ENCODE data around the gene NDEL1. TPM values are rescaled to one million over a fixed set of nuclear protein-coding genes. Genes with fewer than 3 reads are reported as not detected.

The NDEL1 gene
- total RNA-seq, 5 donors from 2014 or later (not counting 1 experiment from before 2014, with no cell fraction given), result 83.4 to 241 (median 99.0) TPM

DNA sequence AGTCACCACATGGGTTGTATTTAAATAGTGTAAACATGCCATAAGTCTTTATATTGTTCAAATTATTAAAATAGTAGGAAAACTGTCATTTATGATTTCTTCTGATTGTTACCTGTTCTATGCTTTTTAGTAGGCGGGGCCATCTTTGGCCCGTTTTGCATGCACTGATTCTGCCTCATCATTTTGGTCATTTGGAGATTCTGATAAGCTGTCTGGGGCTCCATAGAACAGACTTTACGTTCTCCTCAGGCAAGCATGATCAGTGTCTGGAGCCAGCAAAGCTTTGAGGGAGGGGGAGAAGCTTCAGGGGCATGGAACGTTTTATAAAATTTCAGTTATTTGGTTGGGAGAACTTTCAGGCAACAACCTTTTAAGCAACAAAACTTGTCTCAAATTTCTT, 8.8 kb downstream of the NDEL1 start:
- Mint-ChIP-seq H3K27me3 (no peaks in the 10 kb centered on the region), H3K4me1 (peaks cover 56 to 58% (median 57%) of the 10 kb centered on the region in 3 donors), H3K9me3 (no peaks in the 10 kb centered on the region), H3K27ac (no peak overlapping the region), H3K4me3 (no peak overlapping the region), H3K36me3 (peaks cover 44% of the 10 kb centered on the region)
- peaks cover 2 to 62% of the 10 kb centered on the region in 2 donors for H3K36me3 ChIP-seq (ENCODE audit: control insufficient read depth in 2 of 2, extremely low read depth in 1 of 2, insufficient read depth in 1 of 2, low read length in 1 of 2)
- POLR2A ChIA-PET, result no interaction called here
- no CpG with 5 or more reads among the region's 4 CpGs for WGBS (ENCODE audit: insufficient coverage)
- CTCF ChIA-PET, result no interaction called here
- no peaks in the 10 kb centered on the region for H3K27me3 ChIP-seq (replicated peaks in 1 of 2; ENCODE audit: control insufficient read depth in 2 of 2, extremely low read depth in 1 of 2, insufficient read depth in 2 of 2, low read length in 1 of 2)
- no peak overlapping the region for H3K4me3 ChIP-seq (ENCODE audit: control insufficient read depth in 1 of 2, extremely low read depth in 1 of 2, low read length in 1 of 2)
- H3K27ac ChIP-seq (ENCODE audit: low read length), result no peak overlapping the region
- DNase-seq (no peak), ATAC-seq (replicated peaks in 1 of 4) (no peak)
- no peaks in the 10 kb centered on the region for H3K9me3 ChIP-seq
- H3K4me1 ChIP-seq (ENCODE audit: control insufficient read depth in 1 of 2, extremely low read depth in 1 of 2, insufficient read depth in 2 of 2, low read length in 2 of 2), result peaks cover 9 to 17% of the 10 kb centered on the region in 2 experiments

DNA sequence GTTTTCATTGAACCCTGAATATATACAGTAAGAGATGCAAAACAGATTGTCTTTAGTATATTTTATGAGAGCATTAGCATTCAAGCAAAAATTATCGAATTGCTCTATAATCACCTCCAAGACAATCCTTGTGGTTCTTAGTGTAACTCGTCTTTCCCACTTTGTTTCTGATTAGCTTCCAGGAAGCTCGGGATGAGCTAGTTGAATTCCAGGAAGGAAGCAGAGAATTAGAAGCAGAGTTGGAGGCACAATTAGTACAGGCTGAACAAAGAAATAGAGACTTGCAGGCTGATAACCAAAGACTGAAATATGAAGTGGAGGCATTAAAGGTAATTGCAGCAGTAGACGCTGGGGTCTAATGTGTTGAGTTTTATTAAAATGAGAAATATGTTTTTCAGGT, 9.9 kb downstream of the NDEL1 start:
- Mint-ChIP-seq H3K9me3 (no peaks in the 10 kb centered on the region), H3K36me3 (peaks cover 50% of the 10 kb centered on the region)
- CTCF ChIA-PET, result no interaction called here

DNA sequence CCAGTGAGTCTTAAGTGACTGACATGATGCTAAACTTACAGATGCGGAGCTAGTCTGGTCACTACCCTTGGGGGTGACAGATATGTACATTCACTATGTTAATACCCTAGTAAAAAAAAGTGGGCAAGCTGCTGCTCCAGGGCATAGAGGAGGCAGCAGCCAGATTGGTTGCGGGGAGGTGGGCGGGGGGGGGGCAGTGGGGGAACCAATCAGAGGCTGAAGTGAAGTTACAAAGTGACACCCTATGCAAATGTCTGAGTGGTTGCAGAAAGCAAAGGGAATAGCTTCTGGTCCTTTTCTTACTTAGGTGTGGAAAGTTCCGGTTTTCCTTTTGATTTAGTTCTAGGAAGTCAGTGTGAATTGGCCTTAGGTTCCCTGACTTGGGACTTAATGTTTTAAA, 12.1 kb downstream of the NDEL1 start:
- DNase-seq (no peak), ATAC-seq (replicated peaks in 1 of 4) (no peak)
- 100% methylated on average over 2 of the region's 4 CpGs for WGBS (ENCODE audit: insufficient coverage)
- peaks cover 0 to 8% of the 10 kb centered on the region in 2 experiments for H3K4me1 ChIP-seq (ENCODE audit: control insufficient read depth in 1 of 2, extremely low read depth in 1 of 2, insufficient read depth in 2 of 2, low read length in 2 of 2)
- ChIA-PET POLR2A (no interaction called here), CTCF (interaction anchor here in 1 of 2 donors (0.7 kb wide), 1 partner anchor 51 kb away, joined by 3 read pairs; no protein-coding TSS in a partner anchor)
- H3K27me3 ChIP-seq (replicated peaks in 1 of 2; ENCODE audit: control insufficient read depth in 2 of 2, extremely low read depth in 1 of 2, insufficient read depth in 2 of 2, low read length in 1 of 2), result no peaks in the 10 kb centered on the region
- Mint-ChIP-seq H3K27me3 (no peaks in the 10 kb centered on the region), H3K9me3 (no peaks in the 10 kb centered on the region), H3K4me3 (no peak overlapping the region), H3K36me3 (peaks cover 67% of the 10 kb centered on the region), H3K4me1 (peaks cover 28 to 33% (median 32%) of the 10 kb centered on the region in 3 donors), H3K27ac (no peak overlapping the region)
- H3K9me3 ChIP-seq, result no peaks in the 10 kb centered on the region
- no peak overlapping the region for H3K4me3 ChIP-seq (ENCODE audit: control insufficient read depth in 1 of 2, extremely low read depth in 1 of 2, low read length in 1 of 2)
- H3K27ac ChIP-seq (ENCODE audit: low read length), result no peak overlapping the region
- peaks cover 13 to 82% of the 10 kb centered on the region in 2 donors for H3K36me3 ChIP-seq (ENCODE audit: control insufficient read depth in 2 of 2, extremely low read depth in 1 of 2, insufficient read depth in 1 of 2, low read length in 1 of 2)

More for the DNA sequence above, 9.9 kb downstream of the NDEL1 start:
- Histone ChIP-seq H3K9me3 (no peaks in the 10 kb centered on the region), H3K4me3 (ENCODE audit: control insufficient read depth in 1 of 2, extremely low read depth in 1 of 2, low read length in 1 of 2) (no peak overlapping the region), H3K27me3 (replicated peaks in 1 of 2; ENCODE audit: control insufficient read depth in 2 of 2, extremely low read depth in 1 of 2, insufficient read depth in 2 of 2, low read length in 1 of 2) (no peaks in the 10 kb centered on the region), H3K36me3 (ENCODE audit: control insufficient read depth in 2 of 2, extremely low read depth in 1 of 2, insufficient read depth in 1 of 2, low read length in 1 of 2) (peaks cover 5 to 62% of the 10 kb centered on the region in 2 donors), H3K27ac (ENCODE audit: low read length) (no peak overlapping the region), H3K4me1 (ENCODE audit: control insufficient read depth in 1 of 2, extremely low read depth in 1 of 2, insufficient read depth in 2 of 2, low read length in 2 of 2) (peaks cover 9 to 17% of the 10 kb centered on the region in 2 experiments)
- Mint-ChIP-seq H3K4me1 (peaks cover 46 to 50% (median 47%) of the 10 kb centered on the region in 3 donors), H3K4me3 (no peak overlapping the region), H3K27me3 (no peaks in the 10 kb centered on the region), H3K27ac (no peak overlapping the region)
- ATAC-seq (replicated peaks in 1 of 4), result no peak
- POLR2A ChIA-PET, result interaction anchor here (0.6 to 0.8 kb wide), 2 partner anchors 14 to 486 kb away, joined by 3 read pairs; no protein-coding TSS in a partner anchor
- WGBS (ENCODE audit: insufficient coverage), result 97% methylated on average over 2 of the region's 4 CpGs
- no peak for DNase-seq

DNA sequence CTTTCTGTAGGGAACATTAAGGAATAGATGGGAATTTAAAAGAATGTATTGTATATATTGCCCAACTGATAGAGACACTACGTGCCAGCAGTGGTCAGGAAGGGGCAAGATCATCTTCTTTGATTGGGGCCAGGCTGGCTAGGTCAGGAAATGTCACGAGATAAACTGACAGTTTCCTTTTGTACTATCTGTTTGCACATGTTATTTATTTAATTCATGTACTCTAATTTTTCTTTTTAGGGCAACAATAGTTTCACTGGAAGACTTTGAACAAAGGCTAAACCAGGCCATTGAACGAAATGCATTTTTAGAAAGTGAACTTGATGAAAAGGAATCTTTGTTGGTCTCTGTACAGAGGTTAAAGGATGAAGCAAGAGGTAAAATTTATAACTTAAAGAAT, 12.6 kb downstream of the NDEL1 start:
- H3K4me1 ChIP-seq (ENCODE audit: control insufficient read depth in 1 of 2, extremely low read depth in 1 of 2, insufficient read depth in 2 of 2, low read length in 2 of 2), result peaks cover 0 to 6% of the 10 kb centered on the region in 2 experiments
- DNase-seq, result no peak
- H3K36me3 ChIP-seq (ENCODE audit: control insufficient read depth in 2 of 2, extremely low read depth in 1 of 2, insufficient read depth in 1 of 2, low read length in 1 of 2), result peaks cover 13 to 87% of the 10 kb centered on the region in 2 donors
- no peaks in the 10 kb centered on the region for H3K9me3 ChIP-seq
- CTCF ChIA-PET, result interaction anchor here in 1 of 2 donors (0.7 kb wide), 1 partner anchor 51 kb away, joined by 3 read pairs; no protein-coding TSS in a partner anchor
- no peak overlapping the region for H3K27ac ChIP-seq (ENCODE audit: low read length)
- Mint-ChIP-seq H3K9me3 (no peaks in the 10 kb centered on the region), H3K27me3 (no peaks in the 10 kb centered on the region), H3K27ac (no peak overlapping the region), H3K4me1 (peaks cover 23 to 29% (median 27%) of the 10 kb centered on the region in 3 donors), H3K36me3 (peaks cover 67% of the 10 kb centered on the region), H3K4me3 (no peak overlapping the region)
- 83% methylated on average over 1 of the region's 3 CpGs for WGBS (ENCODE audit: insufficient coverage)
- no peak for ATAC-seq (replicated peaks in 1 of 4)
- no peak overlapping the region for H3K4me3 ChIP-seq (ENCODE audit: control insufficient read depth in 1 of 2, extremely low read depth in 1 of 2, low read length in 1 of 2)
- POLR2A ChIA-PET, result interaction anchor here in 1 of 2 donors (1.1 kb wide), 1 partner anchor 10 kb away, joined by 5 read pairs; no protein-coding TSS in a partner anchor
- no peaks in the 10 kb centered on the region for H3K27me3 ChIP-seq (replicated peaks in 1 of 2; ENCODE audit: control insufficient read depth in 2 of 2, extremely low read depth in 1 of 2, insufficient read depth in 2 of 2, low read length in 1 of 2)

DNA sequence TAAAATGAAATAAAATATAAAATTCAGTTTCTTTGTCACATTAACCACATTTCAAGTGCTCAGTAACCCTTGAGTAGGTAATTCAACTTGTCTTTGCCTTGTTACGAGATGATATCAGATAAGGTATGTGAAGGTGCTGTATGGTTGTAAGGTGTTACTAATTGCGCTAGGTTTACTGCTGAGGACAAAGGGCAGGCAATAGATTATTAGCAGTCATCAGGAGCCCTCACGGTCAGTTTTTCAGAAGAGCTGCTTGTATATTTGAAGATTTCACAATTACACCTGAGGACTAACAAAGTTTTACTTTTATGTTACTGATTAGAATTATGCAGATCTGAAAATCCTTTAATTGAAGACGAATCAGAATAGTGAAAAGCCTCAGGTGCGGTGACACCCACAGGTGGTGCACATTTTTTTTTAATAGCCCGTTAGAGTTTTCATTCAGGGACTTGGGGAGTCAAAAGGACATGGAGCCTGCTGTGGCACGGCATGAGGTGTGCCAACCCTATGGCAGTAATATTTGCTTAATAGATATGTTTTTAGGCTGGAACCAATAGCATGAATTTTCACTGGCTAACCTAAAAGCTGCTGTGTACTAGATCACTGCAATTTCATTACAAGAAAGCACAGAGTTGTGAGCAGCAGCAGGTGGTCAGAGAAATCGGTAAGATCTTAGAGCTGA, 16.4 kb downstream of the NDEL1 start:
- DNase-seq (no peak), ATAC-seq (replicated peaks in 1 of 4) (no peak)
- H3K27me3 ChIP-seq (replicated peaks in 1 of 2; ENCODE audit: control insufficient read depth in 2 of 2, extremely low read depth in 1 of 2, insufficient read depth in 2 of 2, low read length in 1 of 2), result no peaks in the 10 kb centered on the region
- no peaks in the 10 kb centered on the region for H3K4me1 ChIP-seq (ENCODE audit: control insufficient read depth in 1 of 2, extremely low read depth in 1 of 2, insufficient read depth in 2 of 2, low read length in 2 of 2)
- H3K9me3 ChIP-seq, result no peaks in the 10 kb centered on the region
- H3K9me3 Mint-ChIP-seq, result no peaks in the 10 kb centered on the region
- no peak overlapping the region for H3K27ac ChIP-seq (ENCODE audit: low read length)
- ChIA-PET CTCF (interaction anchor here in 1 of 2 donors (0.5 kb wide), 1 partner anchor 58 kb away, joined by 3 read pairs; no protein-coding TSS in a partner anchor), POLR2A (interaction anchor here in 1 of 2 donors (0.7 to 1.3 kb wide), 2 partner anchors 15 to 297 kb away, joined by 4 read pairs; no protein-coding TSS in a partner anchor)
- H3K4me3 Mint-ChIP-seq, result no peak overlapping the region
- H3K36me3 Mint-ChIP-seq, result peaks cover 68% of the 10 kb centered on the region
- H3K27me3 Mint-ChIP-seq, result no peaks in the 10 kb centered on the region
- no peak overlapping the region for H3K27ac Mint-ChIP-seq
- 95% methylated on average over 5 of the region's 8 CpGs for WGBS (ENCODE audit: insufficient coverage)
- H3K36me3 ChIP-seq (ENCODE audit: control insufficient read depth in 2 of 2, extremely low read depth in 1 of 2, insufficient read depth in 1 of 2, low read length in 1 of 2), result peaks cover 10 to 78% of the 10 kb centered on the region in 2 donors
- peaks cover 6 to 24% (median 10%) of the 10 kb centered on the region in 3 donors for H3K4me1 Mint-ChIP-seq
- no peak overlapping the region for H3K4me3 ChIP-seq (ENCODE audit: control insufficient read depth in 1 of 2, extremely low read depth in 1 of 2, low read length in 1 of 2)

DNA sequence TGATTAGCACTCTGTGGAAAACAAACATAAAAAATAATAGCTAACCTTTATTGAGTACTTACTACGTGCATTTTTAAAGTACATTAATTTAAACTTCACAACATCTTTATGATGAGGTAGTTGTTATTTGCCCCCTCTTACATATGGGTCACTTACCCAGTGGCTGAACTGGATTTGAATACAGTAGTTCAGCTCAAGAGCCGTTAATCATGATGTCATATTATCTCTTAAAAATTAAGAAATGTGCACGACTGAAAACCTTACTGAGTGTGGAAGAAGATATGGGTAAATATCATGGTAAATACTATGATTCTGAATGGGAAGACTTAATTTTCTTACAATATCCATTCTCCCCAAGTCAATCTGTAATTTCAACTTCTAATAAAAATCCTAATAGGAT, 17.6 kb downstream of the NDEL1 start:
- ChIA-PET CTCF (no interaction called here), POLR2A (interaction anchor here (0.6 to 1.3 kb wide), 2 partner anchors 16 to 1077 kb away, joined by 4 read pairs; no protein-coding TSS in a partner anchor)
- no peaks in the 10 kb centered on the region for H3K4me1 ChIP-seq (ENCODE audit: control insufficient read depth in 1 of 2, extremely low read depth in 1 of 2, insufficient read depth in 2 of 2, low read length in 2 of 2)
- no peak overlapping the region for H3K27ac ChIP-seq (ENCODE audit: low read length)
- no peak for ATAC-seq (replicated peaks in 1 of 4)
- no peak overlapping the region for H3K4me3 Mint-ChIP-seq
- peaks cover 10 to 78% of the 10 kb centered on the region in 2 donors for H3K36me3 ChIP-seq (ENCODE audit: control insufficient read depth in 2 of 2, extremely low read depth in 1 of 2, insufficient read depth in 1 of 2, low read length in 1 of 2)
- H3K27me3 ChIP-seq (replicated peaks in 1 of 2; ENCODE audit: control insufficient read depth in 2 of 2, extremely low read depth in 1 of 2, insufficient read depth in 2 of 2, low read length in 1 of 2), result no peaks in the 10 kb centered on the region
- peaks cover 11 to 27% (median 15%) of the 10 kb centered on the region in 3 donors for H3K4me1 Mint-ChIP-seq
- no peaks in the 10 kb centered on the region for H3K27me3 Mint-ChIP-seq
- no peak overlapping the region for H3K27ac Mint-ChIP-seq
- H3K9me3 ChIP-seq, result no peaks in the 10 kb centered on the region
- WGBS (ENCODE audit: insufficient coverage), result no CpG with 5 or more reads among the region's 3 CpGs
- DNase-seq, result no peak
- no peak overlapping the region for H3K4me3 ChIP-seq (ENCODE audit: control insufficient read depth in 1 of 2, extremely low read depth in 1 of 2, low read length in 1 of 2)
- H3K9me3 Mint-ChIP-seq, result no peaks in the 10 kb centered on the region
- peaks cover 70% of the 10 kb centered on the region for H3K36me3 Mint-ChIP-seq

Measured in T-cell (primary cell).